H9 (cell line): ENCODE results near the gene SMU1. TPM values are rescaled to one million over a fixed set of nuclear protein-coding genes. Genes with fewer than 3 reads are reported as not detected.

ENCODE experiments used
- DNase-seq: peaks from one replicate; pipeline ENCODE4 v3.0.0-alpha.2; 2017
- H2AFZ ChIP-seq: one replicate; pipeline ENCODE4 v1.6.1; 2013; ENCODE audit warnings: mild to moderate bottlenecking, low read length, control low read depth, moderate library complexity
- H2AK5ac ChIP-seq: 2 replicates; pipeline ENCODE4 v1.6.1; 2013; ENCODE audit warnings: low read length, control low read depth, mixed read lengths; ENCODE audit not compliant: insufficient read length
- H2BK120ac ChIP-seq: one replicate; pipeline ENCODE4 v1.6.1; 2013; ENCODE audit warnings: low read depth, mild to moderate bottlenecking, low read length, control low read depth, inconsistent platforms; ENCODE audit not compliant: poor library complexity, severe bottlenecking
- H2BK12ac ChIP-seq: 2 replicates; pipeline ENCODE4 v1.6.1; 2013; ENCODE audit warnings: low read length, control low read depth, mixed read lengths, low read depth; ENCODE audit not compliant: insufficient read length
- H2BK15ac ChIP-seq: 2 replicates; pipeline ENCODE4 v1.6.1; 2013; ENCODE audit warnings: low read depth, low read length, control low read depth
- H2BK20ac ChIP-seq: one replicate; pipeline ENCODE4 v1.6.1; 2013; ENCODE audit warnings: low read depth, mild to moderate bottlenecking, low read length, control low read depth, inconsistent platforms; ENCODE audit not compliant: poor library complexity, severe bottlenecking
- H2BK5ac ChIP-seq: 2 replicates; pipeline ENCODE4 v1.6.1; 2013; ENCODE audit warnings: low read length, control low read depth, mixed read lengths; ENCODE audit not compliant: insufficient read length
- H3K14ac ChIP-seq: 2 replicates; pipeline ENCODE4 v1.6.1; 2013; ENCODE audit warnings: low read length, control low read depth; ENCODE audit not compliant: insufficient read depth
- H3K18ac ChIP-seq: 2 replicates; pipeline ENCODE4 v1.6.1; 2013; ENCODE audit warnings: low read depth, mild to moderate bottlenecking, mixed read lengths, low read length, control low read depth; ENCODE audit not compliant: insufficient read length
- H3K23ac ChIP-seq: 2 replicates; pipeline ENCODE4 v1.6.1; 2013; ENCODE audit warnings: low read length, control low read depth, mixed read lengths, low read depth; ENCODE audit not compliant: insufficient read length
- H3K23me2 ChIP-seq: 2 replicates; pipeline ENCODE4 v1.6.1; 2013; ENCODE audit warnings: low read depth, mild to moderate bottlenecking, mixed read lengths, low read length, control low read depth; ENCODE audit not compliant: insufficient read length, poor library complexity, severe bottlenecking
- H3K27ac ChIP-seq: 2 replicates; pipeline ENCODE4 v1.5.1; 2013; ENCODE audit warnings: low read length, control low read depth, mixed read lengths, low read depth; ENCODE audit not compliant: insufficient read length
- H3K27me3 ChIP-seq: 2 replicates; pipeline ENCODE4 v1.6.1; 2013; ENCODE audit warnings: low read length, control low read depth, inconsistent platforms; ENCODE audit not compliant: insufficient read depth
- H3K4ac ChIP-seq: 2 replicates; pipeline ENCODE4 v1.6.1; 2013; ENCODE audit warnings: low read depth, mild to moderate bottlenecking, control low read depth, inconsistent platforms, low read length, moderate library complexity
- H3K4me1 ChIP-seq: 2 replicates; pipeline ENCODE4 v1.6.1; 2013; ENCODE audit warnings: low read length, control low read depth, inconsistent platforms; ENCODE audit not compliant: insufficient read depth
- H3K4me2 ChIP-seq: 2 replicates; pipeline ENCODE4 v1.6.1; 2013; ENCODE audit warnings: low read length, control low read depth, mixed read lengths; ENCODE audit not compliant: insufficient read length, insufficient read depth
- H3K56ac ChIP-seq: 2 replicates; pipeline ENCODE4 v1.6.1; 2013; ENCODE audit warnings: low read depth, mild to moderate bottlenecking, mixed read lengths, low read length, control low read depth; ENCODE audit not compliant: insufficient read length
- H3K79me1 ChIP-seq: 2 replicates; pipeline ENCODE4 v1.6.1; 2013; ENCODE audit warnings: low read depth, mild to moderate bottlenecking, moderate library complexity, low read length, control low read depth, inconsistent platforms; ENCODE audit not compliant: insufficient read depth, poor library complexity, severe bottlenecking
- H3K79me2 ChIP-seq: 2 replicates; pipeline ENCODE4 v1.6.1; 2013; ENCODE audit warnings: low read length, control low read depth, inconsistent platforms; ENCODE audit not compliant: insufficient read depth
- H3K9ac ChIP-seq: 2 replicates; pipeline ENCODE4 v1.6.1; 2013; ENCODE audit warnings: low read length, control low read depth, mixed read lengths; ENCODE audit not compliant: insufficient read length; ENCODE audit errors: extremely low read depth
- H3K9me3 ChIP-seq: one replicate; pipeline ENCODE4 v1.6.1; 2013; ENCODE audit warnings: low read depth, low read length, inconsistent platforms; ENCODE audit not compliant: control insufficient read depth
- H3T11ph ChIP-seq: one replicate; pipeline ENCODE4 v1.6.1; 2013; ENCODE audit warnings: mild to moderate bottlenecking, low read length, control low read depth, inconsistent platforms
- H4K20me1 ChIP-seq: one replicate; pipeline ENCODE4 v1.6.1; 2013; ENCODE audit not compliant: control insufficient read depth, insufficient read length, insufficient read depth
- H4K5ac ChIP-seq: 2 replicates; pipeline ENCODE4 v1.6.1; 2013; ENCODE audit warnings: low read depth, mild to moderate bottlenecking, mixed read lengths, low read length, control low read depth; ENCODE audit not compliant: insufficient read length
- H4K8ac ChIP-seq: replicated peaks from 2 replicates; pipeline ENCODE4 v1.6.1; 2013; ENCODE audit warnings: low read length, control low read depth, mixed read lengths, low read depth; ENCODE audit not compliant: insufficient read length
- H4K91ac ChIP-seq: 2 replicates; pipeline ENCODE4 v1.6.1; 2013; ENCODE audit warnings: low read depth, mild to moderate bottlenecking, moderate library complexity, mixed read lengths, low read length, control low read depth; ENCODE audit not compliant: insufficient read length
- H3K27ac Mint-ChIP-seq, 3 experiments: 2 replicates in 2 of 3; 3 replicates in 1 of 3; pipeline ENCODE4 v1.8.0; 2020 to 2021; ENCODE audit warnings: mixed read lengths in 3 of 3, mild to moderate bottlenecking in 1 of 3, moderate library complexity in 1 of 3
- H3K27me3 Mint-ChIP-seq: 2 replicates; pipeline ENCODE4 v1.8.0; 2021; ENCODE audit warnings: low read depth, mild to moderate bottlenecking, moderate library complexity, mixed read lengths
- H3K36me3 Mint-ChIP-seq, 3 experiments: 2 replicates in 2 of 3; 3 replicates in 1 of 3; pipeline ENCODE4 v1.8.0; 2020 to 2021; ENCODE audit warnings: low read depth in 3 of 3, mixed read lengths in 3 of 3; ENCODE audit not compliant: insufficient read depth in 1 of 3
- H3K4me1 Mint-ChIP-seq, 2 experiments: 2 replicates each; pipeline ENCODE4 v1.8.0; 2020; ENCODE audit warnings: mixed read lengths in 2 of 2
- H3K4me3 Mint-ChIP-seq, 2 experiments: 2 replicates in 1 of 2; 3 replicates in 1 of 2; pipeline ENCODE4 v1.8.0; 2020 to 2021; ENCODE audit warnings: mild to moderate bottlenecking in 2 of 2, mixed read lengths in 2 of 2, moderate library complexity in 1 of 2
- H3K9me3 Mint-ChIP-seq, 2 experiments: 2 replicates in 1 of 2; 3 replicates in 1 of 2; pipeline ENCODE4 v1.8.0; 2020; ENCODE audit warnings: mild to moderate bottlenecking in 2 of 2, mixed read lengths in 2 of 2, moderate library complexity in 1 of 2
- WGBS: extraction: QIAGEN DNeasy Blood & Tissue Kit; methylation state at CpG from one replicate; pipeline ENCODE4 v1.1.7; 2013; ENCODE audit warnings: missing lambda C conversion rate, low lambda C conversion rate, mixed read lengths; ENCODE audit not compliant: insufficient read length; ENCODE audit errors: extremely low coverage; 5-methylcytosine and 5-hydroxymethylcytosine counted together
- long read RNA-seq: library from polyadenylated mRNA; unstranded; transcript quantifications from one replicate; pipeline ENCODE4 v2.0.0, GENCODE V29; 2020
- total RNA-seq: library from RNA; stranded (reverse); gene quantifications from 2 replicates; pipeline ENCODE4 v1.2.1, GENCODE V29; 2021
- TF ChIP-seq, protein P1 (sequence below): fragments of 200-600 bp; sonication (generic); conservative IDR thresholded peaks from 3 replicates; pipeline ENCODE4 v1.8.0; 2021; ENCODE audit warnings: antibody characterized with exemption, mild to moderate bottlenecking

SMU1 gene
- 26.3 and 26.9 TPM in 2 replicates for total RNA-seq
- long read RNA-seq, full-length matches to known transcripts, result 406 of 507 reads
- long read RNA-seq, partial matches to known transcripts, result 46 of 507 reads
- long read RNA-seq, other reads (novel, unspliced or antisense), result 55 of 507 reads

DNA sequence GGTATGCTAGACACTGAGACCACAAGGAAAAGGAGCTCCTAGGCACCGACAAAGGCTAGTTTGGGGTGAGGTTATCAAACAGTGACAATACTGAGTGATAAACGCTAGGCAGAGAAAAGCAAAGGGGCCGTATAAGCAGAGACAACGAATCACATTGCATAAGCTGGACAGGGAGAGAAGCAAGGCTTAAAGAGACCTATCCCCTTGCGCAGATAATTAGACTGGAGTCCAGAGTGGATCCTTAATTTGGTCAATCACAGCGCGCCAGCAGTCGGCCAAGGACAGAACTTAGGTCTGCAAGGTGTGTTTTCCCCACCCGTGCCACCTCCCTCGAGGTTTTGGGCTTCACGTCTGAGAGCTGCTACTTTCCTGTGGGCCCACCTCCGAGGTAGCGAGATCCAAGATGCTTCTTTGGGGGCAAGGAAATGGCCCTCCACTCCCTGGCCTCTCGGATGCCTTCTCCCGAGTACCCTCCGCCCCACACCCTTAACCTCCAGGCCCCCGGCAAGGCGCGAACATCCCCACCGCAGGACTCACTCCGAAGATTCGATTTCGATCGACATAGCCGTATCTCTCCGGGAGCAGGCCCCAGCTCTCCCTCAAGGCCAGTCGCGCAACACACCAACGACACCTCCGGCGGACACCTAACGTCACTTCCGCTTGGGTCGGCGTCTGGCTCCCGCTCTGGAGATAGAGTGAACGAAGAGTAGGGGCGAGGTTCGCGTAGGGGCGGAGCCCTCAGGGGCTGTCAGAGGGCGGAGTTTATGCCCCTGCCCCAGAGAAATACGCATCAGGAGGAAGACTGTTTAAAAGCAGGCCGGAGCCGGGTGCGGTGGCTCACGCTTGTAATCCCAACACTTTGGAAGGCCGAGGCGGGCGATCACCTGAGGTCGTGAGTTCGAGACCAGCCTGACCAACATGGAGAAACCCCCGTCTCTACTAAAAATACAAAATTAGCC lies at the start of gene SMU1:
SMU1 (minus strand) TSS at position 629 of the 959 bp plus-strand sequence; CDS start at position 563, 66 bp downstream.
- H2BK5ac ChIP-seq, result no peak within 1 kb of the TSS
- H3K9ac ChIP-seq, result peak within 1 kb of the TSS; percentile 93
- no peak within 1 kb of the TSS for H2BK120ac ChIP-seq
- TF ChIP-seq, protein P1, sequence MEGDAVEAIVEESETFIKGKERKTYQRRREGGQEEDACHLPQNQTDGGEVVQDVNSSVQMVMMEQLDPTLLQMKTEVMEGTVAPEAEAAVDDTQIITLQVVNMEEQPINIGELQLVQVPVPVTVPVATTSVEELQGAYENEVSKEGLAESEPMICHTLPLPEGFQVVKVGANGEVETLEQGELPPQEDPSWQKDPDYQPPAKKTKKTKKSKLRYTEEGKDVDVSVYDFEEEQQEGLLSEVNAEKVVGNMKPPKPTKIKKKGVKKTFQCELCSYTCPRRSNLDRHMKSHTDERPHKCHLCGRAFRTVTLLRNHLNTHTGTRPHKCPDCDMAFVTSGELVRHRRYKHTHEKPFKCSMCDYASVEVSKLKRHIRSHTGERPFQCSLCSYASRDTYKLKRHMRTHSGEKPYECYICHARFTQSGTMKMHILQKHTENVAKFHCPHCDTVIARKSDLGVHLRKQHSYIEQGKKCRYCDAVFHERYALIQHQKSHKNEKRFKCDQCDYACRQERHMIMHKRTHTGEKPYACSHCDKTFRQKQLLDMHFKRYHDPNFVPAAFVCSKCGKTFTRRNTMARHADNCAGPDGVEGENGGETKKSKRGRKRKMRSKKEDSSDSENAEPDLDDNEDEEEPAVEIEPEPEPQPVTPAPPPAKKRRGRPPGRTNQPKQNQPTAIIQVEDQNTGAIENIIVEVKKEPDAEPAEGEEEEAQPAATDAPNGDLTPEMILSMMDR, result no peak
- H3K4me1 ChIP-seq, result no peaks in the 10 kb centered on the region
- H3K79me2 ChIP-seq, result peaks cover 9% of the 10 kb centered on the region
- H3K36me3 Mint-ChIP-seq, result peaks cover 14 to 27% (median 24%) of the 10 kb centered on the region in 3 experiments; a peak in 6 of 7 replicates
- H3K4ac ChIP-seq, result no peak within 1 kb of the TSS
- peaks cover 7% of the 10 kb centered on the region for H3K79me1 ChIP-seq
- peaks cover 5% of the 10 kb centered on the region for H3K23me2 ChIP-seq
- H2AFZ ChIP-seq, result no peak within 1 kb of the TSS
- H3K23ac ChIP-seq, result no peak within 1 kb of the TSS
- no peaks in the 10 kb centered on the region for H4K20me1 ChIP-seq
- peak within 1 kb of the TSS; percentile 100 for H3K4me2 ChIP-seq
- peak within 1 kb of the TSS; percentile 85 for H3K14ac ChIP-seq
- H4K91ac ChIP-seq, result peak within 1 kb of the TSS; percentile 6
- peak within 1 kb of the TSS; percentile 99 to 100 (median 99) for H3K27ac Mint-ChIP-seq
- H3T11ph ChIP-seq, result no peak within 1 kb of the TSS
- H3K27me3 ChIP-seq, result no peaks in the 10 kb centered on the region
- no peak within 1 kb of the TSS for H2BK12ac ChIP-seq
- peak within 1 kb of the TSS; percentile 99 to 100 for H3K4me3 Mint-ChIP-seq
- H3K27ac ChIP-seq, result no peak within 1 kb of the TSS
- H2BK15ac ChIP-seq, result no peak within 1 kb of the TSS
- H2BK20ac ChIP-seq, result no peak within 1 kb of the TSS
- no CpG with 5 or more reads among the region's 53 CpGs for WGBS
- peaks cover 5 to 7% of the 10 kb centered on the region in 2 experiments; a peak in 3 of 4 replicates for H3K4me1 Mint-ChIP-seq
- no peak within 1 kb of the TSS for H4K8ac ChIP-seq
- peak within 1 kb of the TSS; percentile 98 for H3K18ac ChIP-seq
- H4K5ac ChIP-seq, result peak within 1 kb of the TSS; percentile 45
- no peaks in the 10 kb centered on the region; the same call in none of the 2 replicates for H3K27me3 Mint-ChIP-seq
- DNase-seq, result peak; percentile 99
- H3K9me3 ChIP-seq, result no peaks in the 10 kb centered on the region
- H3K9me3 Mint-ChIP-seq, result no peaks in the 10 kb centered on the region
- H2AK5ac ChIP-seq, result no peak within 1 kb of the TSS
- no peak within 1 kb of the TSS for H3K56ac ChIP-seq
